Cerebellar nuclear complex (tissue), 1 donor: Measurements from ENCODE around the gene C20orf141.
"Not testable (repeated sequence)": the region's sequence is repeated elsewhere in the genome, so short reads cannot be mapped to it uniquely, and the experiment has no call there.

ENCODE experiments used
- DNase-seq, 2 experiments: peaks; one replicate each; lab custom pipeline; 2025; lab: John Stamatoyannopoulos, UW

C20orf141 gene

GRCh38 chr20:2799688-2800520, 14.9 kb upstream of the C20orf141 start:
- no peak for DNase-seq

DNA sequence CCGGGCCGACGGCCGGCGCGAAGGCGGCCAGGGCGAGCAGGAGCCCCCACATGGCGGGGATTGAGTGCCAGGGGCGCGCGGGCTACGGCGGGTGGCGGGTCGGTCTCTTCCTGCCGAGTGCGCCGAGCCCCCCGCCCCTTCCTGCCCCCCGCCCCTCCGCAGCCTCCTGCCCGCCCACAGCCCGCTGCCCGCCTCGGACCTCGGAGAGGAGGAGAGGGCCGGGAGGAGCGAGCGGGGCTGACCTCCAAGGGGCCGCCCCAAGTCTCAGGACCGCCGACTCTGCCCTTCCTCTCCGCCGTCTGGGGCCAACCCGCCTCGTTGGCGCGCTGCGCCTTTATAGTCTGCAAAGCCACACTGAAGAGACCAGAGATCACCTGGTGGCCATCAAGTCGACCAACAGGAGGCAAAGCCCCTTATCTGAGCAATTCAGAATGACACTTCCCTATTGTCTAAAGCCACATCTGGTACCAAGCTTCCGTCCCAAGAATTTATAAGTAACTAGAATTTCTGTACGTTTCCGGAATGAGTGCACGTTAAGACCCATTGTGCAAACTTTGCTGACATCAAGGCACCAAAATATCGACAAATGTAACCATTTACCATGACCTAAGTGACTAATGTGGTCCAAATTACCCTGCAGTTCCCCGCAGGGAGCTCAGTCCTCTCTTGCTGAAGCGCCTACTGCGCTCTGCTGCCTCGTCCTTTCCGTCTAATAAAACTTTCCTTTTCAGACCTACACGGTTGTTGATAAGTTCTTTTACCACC, 14.1 kb upstream of the C20orf141 start, which contains the start of gene CPXM1:
Gene CPXM1 (minus strand): TSS at position 107 of the 765 bp plus-strand sequence. CDS start 55 bp downstream, at position 52.
- no peak for DNase-seq

GRCh38 chr20:2801286-2801728, 13.5 kb upstream of the C20orf141 start:
- no peak for DNase-seq

DNA sequence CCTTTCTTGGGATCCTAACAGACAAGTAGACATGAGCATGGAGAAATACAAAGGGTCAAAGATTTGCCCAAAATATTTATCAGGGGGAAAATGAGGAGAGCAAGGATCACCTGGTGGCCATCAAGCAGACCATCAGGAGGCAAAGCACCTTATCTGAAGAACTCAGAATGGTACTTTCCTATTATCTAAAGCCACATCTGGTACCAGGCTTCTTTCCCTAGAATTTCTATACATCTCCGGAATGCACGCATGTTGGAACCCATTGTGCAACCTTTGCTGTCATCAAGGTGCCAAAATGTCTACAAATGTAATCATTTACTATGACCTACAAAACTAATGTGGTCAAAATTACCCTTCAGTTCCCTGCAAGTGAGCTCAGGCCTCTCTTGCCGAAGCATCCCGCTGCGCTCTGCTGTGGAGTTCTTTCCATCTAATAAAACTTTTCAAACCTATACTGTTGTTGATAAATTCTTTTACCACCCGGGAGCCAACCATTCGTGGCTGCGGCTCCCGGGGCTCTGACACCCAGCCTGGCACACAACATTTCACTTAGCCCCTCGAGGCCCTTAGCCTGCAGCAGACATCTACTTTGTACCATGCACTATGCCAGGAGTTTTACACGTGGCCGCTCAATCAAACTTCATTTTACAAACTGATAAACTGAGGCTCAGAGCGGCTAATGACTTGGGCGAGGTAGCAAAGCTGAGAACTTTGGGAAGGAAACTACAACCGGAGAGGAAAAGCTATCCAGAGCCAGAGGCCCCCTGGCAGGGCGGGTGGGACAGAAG, 10.6 kb upstream of the C20orf141 start:
- DNase-seq, result no peak

GRCh38 chr20:2804852-2805688, 9.7 kb upstream of the C20orf141 start:
- no peak for DNase-seq

- no peak for DNase-seq
These were observed 9.0 kb upstream of the C20orf141 start for GRCh38 chr20:2805689-2806350.

DNA sequence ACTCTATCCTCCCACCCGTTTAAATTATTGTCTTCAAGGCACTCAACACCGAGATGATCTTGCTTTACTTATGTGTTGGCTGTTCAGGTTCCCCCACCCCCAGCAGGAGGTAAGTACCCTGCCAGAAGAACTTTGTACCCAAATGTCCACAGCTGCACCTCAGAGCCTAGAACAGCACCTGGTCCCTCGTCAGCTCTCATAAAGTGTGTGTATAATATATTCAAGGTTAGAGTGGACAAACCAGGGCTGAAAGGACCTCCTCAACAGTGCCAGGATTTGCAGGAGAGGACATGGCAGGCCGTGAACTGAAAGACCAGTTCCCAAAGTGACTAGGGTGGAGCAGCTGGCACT, 8.5 kb upstream of the C20orf141 start:
- no peak for DNase-seq

DNA sequence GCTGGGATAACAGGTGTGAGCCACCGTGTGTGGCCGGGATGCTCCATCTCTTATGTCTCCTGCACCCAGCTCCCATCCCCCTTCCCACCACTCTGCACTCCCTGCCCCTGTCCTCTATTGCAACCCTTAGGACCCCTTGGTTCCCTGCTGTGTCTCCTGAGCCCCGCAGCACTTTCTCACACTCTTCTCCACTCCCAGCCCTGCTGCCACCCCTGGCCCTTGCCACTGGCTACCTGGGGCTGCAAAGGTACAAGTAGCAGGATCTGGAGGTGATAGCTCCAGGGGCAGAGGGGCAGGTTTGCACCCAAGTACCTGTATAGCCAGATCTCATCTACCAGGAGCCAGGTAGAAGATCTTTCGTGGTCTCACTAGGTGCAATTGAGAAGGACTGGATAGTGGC, 7.8 kb upstream of the C20orf141 start:
- no peak for DNase-seq

GRCh38 chr20:2807929-2808328, 6.9 kb upstream of the C20orf141 start:
- not testable (repeated sequence) for DNase-seq

GRCh38 chr20:2809690-2810089, 5.1 kb upstream of the C20orf141 start:
- no peak for DNase-seq

- DNase-seq, result no peak
These were observed 2.6 kb upstream of the C20orf141 start for GRCh38 chr20:2812189-2812588.

- DNase-seq, result no peak
These were observed 711 bp upstream of the C20orf141 start for GRCh38 chr20:2814076-2814475.

GRCh38 chr20:2815242-2815900, 584 bp downstream of the C20orf141 start:
- DNase-seq, result no peak

DNA sequence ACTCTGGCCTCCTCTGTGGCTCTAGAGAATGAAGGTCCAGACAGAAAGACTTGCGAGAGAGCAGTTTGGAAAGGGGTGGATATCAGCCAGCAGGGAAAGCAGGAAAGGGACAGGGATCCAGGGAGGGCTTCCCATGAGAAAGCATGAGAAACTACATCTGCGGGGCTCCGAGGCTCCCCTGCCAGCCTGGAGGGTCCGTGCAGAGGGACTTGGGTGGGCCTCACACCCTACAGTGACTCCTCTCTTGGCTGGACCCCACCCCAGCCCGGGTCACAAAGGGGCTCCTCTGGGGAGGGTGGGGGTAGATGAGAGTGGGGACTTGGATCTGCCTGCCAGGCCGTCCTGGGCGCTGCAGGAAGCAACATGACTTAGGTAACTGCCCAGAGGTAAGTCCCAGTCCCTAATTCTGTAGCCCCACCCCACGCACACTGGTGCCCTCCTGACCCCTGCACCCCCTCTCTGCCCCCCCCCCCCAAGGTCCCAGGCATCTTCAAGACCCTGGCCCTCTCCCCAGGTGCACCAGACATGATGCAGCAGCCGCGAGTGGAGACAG, 1.3 kb downstream of the C20orf141 start, which contains the start of gene TMEM239:
Gene TMEM239 (plus strand): TSS at position 335 of the 553 bp plus-strand sequence. CDS start 191 bp downstream, at position 526.
- no peak for DNase-seq

GRCh38 chr20:2816583-2817340, 2.0 kb downstream of the C20orf141 start:
- no peak for DNase-seq

DNA sequence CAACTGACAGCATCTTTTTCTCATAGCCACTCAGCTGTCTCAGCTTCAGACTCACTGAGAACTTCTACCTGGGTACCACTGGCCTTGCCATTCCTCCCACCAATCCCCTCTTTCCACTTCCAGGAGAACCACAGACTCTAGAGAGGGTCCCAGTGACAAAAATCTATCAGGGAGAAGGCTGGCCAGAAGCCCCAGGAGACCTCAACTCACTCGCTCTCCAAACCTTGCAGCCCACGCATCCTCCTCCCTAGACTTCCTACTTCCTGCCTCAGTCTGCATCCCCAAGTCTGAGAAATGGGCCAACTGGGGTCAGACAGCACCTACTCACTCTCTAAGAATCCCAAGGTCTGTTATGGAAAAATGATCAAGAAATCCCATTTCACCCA, 2.5 kb downstream of the C20orf141 start:
- no peak for DNase-seq

- DNase-seq, result no peak
These were observed 3.3 kb downstream of the C20orf141 start for GRCh38 chr20:2817891-2818595.
